SK-N-SH (cell line): ENCODE results near the gene CACNA1G.

Experiments
- CTCF ChIP-seq: fragments of 200-600 bp; sonication (generic); IDR thresholded peaks from 2 replicates; pipeline ENCODE4 v1.6.1; 2017; ENCODE audit warnings: antibody characterized with exemption, mild to moderate bottlenecking, moderate library complexity
- NFIC ChIP-seq: IDR thresholded peaks from 2 replicates; pipeline ENCODE4 v1.4.0; 2012; ENCODE audit warnings: borderline replicate concordance
- POLR2AphosphoS5 ChIP-seq: IDR thresholded peaks from 2 replicates; pipeline ENCODE4 v1.6.1; 2012; ENCODE audit warnings: low read depth, low read length

- TF ChIP-seq CTCF, result no peak
- no peak for TF ChIP-seq NFIC
- no peak for TF ChIP-seq POLR2AphosphoS5
Measured at GRCh38 chr17:50547736-50548083, 12.8 kb upstream of the CACNA1G start.
